H1 (cell line): ENCODE data around the gene CCSER2. TPM values are rescaled to one million over a fixed set of nuclear protein-coding genes. Genes with fewer than 3 reads are reported as not detected.

Experiments
- CTCF ChIA-PET: fragments of 300-600 bp; sonication (Branson Sonifier 250); formaldehyde crosslinking; loops from one replicate; lab custom pipeline; 2021; ENCODE audit not compliant: partially characterized antibody; lab: Charles Lee
- POLR2A ChIA-PET: fragments of 300-600 bp; sonication (Branson Sonifier 250); formaldehyde crosslinking; loops from one replicate; lab custom pipeline; 2021; ENCODE audit warnings: inconsistent platforms; ENCODE audit not compliant: partially characterized antibody; lab: Charles Lee
- DNase-seq, 2 experiments: peaks; one replicate each; pipeline versions ENCODE4 v3.0.0 to v3.0.0-alpha.2; 2010 to 2022; ENCODE audit warnings: low spot score in 2 of 2, low read depth in 1 of 2, mixed read lengths in 1 of 2
- FAIRE-seq: peaks from 2 replicates; lab custom pipeline; 2011; peaks lifted over from hg19 to GRCh38; lab: Jason Lieb, UNC
- H2AFZ ChIP-seq: 2 replicates; pipeline ENCODE4 v1.8.1; 2012; ENCODE audit warnings: low read length, inconsistent platforms
- H2AK5ac ChIP-seq: 2 replicates; pipeline ENCODE4 v1.6.1; 2013; ENCODE audit warnings: low read depth, low read length
- H2BK120ac ChIP-seq: replicated peaks from 2 replicates; pipeline ENCODE3; 2013; ENCODE audit warnings: low read depth, low read length, inconsistent platforms
- H2BK12ac ChIP-seq: 2 replicates; pipeline ENCODE4 v1.6.1; 2013; ENCODE audit warnings: low read depth, low read length
- H2BK15ac ChIP-seq: 2 replicates; pipeline ENCODE4 v1.6.1; 2013; ENCODE audit warnings: low read length
- H2BK20ac ChIP-seq: 2 replicates; pipeline ENCODE4 v1.6.1; 2013; ENCODE audit warnings: low read length
- H2BK5ac ChIP-seq: 2 replicates; pipeline ENCODE4 v1.6.1; 2013; ENCODE audit warnings: low read depth, low read length
- H3K14ac ChIP-seq: 2 replicates; pipeline ENCODE4 v1.6.1; 2013; ENCODE audit warnings: inconsistent platforms; ENCODE audit not compliant: insufficient read length
- H3K18ac ChIP-seq: 2 replicates; pipeline ENCODE4 v1.6.1; 2013; ENCODE audit warnings: low read length; ENCODE audit errors: extremely low read depth
- H3K23ac ChIP-seq: 2 replicates; pipeline ENCODE4 v1.6.1; 2013; ENCODE audit warnings: inconsistent platforms; ENCODE audit not compliant: insufficient read length
- H3K23me2 ChIP-seq: 2 replicates; pipeline ENCODE4 v1.6.1; 2013; ENCODE audit warnings: low read depth, low read length
- H3K27ac ChIP-seq: 2 replicates; pipeline ENCODE4 v1.6.1; 2011; ENCODE audit warnings: low read depth, low read length, inconsistent platforms
- H3K27me3 ChIP-seq, 4 experiments: replicated peaks in 1 of 4; 1 replicate in 1 of 4; 2 replicates in 3 of 4; pipeline versions ENCODE4 v1.6.1 to v1.8.1; 2011 to 2013; ENCODE audit warnings: low read length in 3 of 4, mild to moderate bottlenecking in 3 of 4, inconsistent platforms in 2 of 4, mixed read lengths in 2 of 4, moderate library complexity in 1 of 4; ENCODE audit not compliant: control insufficient read depth in 3 of 4, insufficient read depth in 3 of 4; ENCODE audit errors: extremely low read depth in 1 of 4
- H3K36me3 ChIP-seq, 4 experiments: 2 replicates each; pipeline versions ENCODE4 v1.6.1 to v1.8.1; 2011 to 2013; ENCODE audit warnings: mild to moderate bottlenecking in 4 of 4, low read length in 3 of 4, moderate library complexity in 2 of 4, control low read depth in 1 of 4, inconsistent platforms in 1 of 4; ENCODE audit not compliant: insufficient read depth in 4 of 4, control insufficient read depth in 2 of 4
- H3K4ac ChIP-seq: replicated peaks from 2 replicates; pipeline ENCODE3; 2013; ENCODE audit warnings: low read length, low read depth, mixed read lengths, inconsistent platforms; ENCODE audit not compliant: insufficient read length
- H3K4me1 ChIP-seq, 4 experiments: replicated peaks in 1 of 4; 1 replicate in 1 of 4; 2 replicates in 3 of 4; pipeline versions ENCODE4 v1.6.1 to v1.8.1; 2011 to 2013; ENCODE audit warnings: low read length in 3 of 4, inconsistent platforms in 2 of 4, mixed read lengths in 1 of 4; ENCODE audit not compliant: insufficient read depth in 4 of 4, control insufficient read depth in 3 of 4
- H3K4me2 ChIP-seq, 2 experiments: 2 replicates each; pipeline versions ENCODE4 v1.6.1 to v1.8.1; 2011 to 2013; ENCODE audit warnings: low read depth in 2 of 2, low read length in 2 of 2, control low read depth in 1 of 2, inconsistent platforms in 1 of 2, mild to moderate bottlenecking in 1 of 2; ENCODE audit not compliant: insufficient read depth in 1 of 2
- H3K4me3 ChIP-seq, 4 experiments: fragments of 200-600, 300-600 bp in 1 of 4; sonication (generic), shearing (Covaris generic), sonication (Bioruptor Twin) in 1 of 4; 2 replicates each; pipeline versions ENCODE4 v1.5.1 to v1.8.1; 2011 to 2016; ENCODE audit warnings: low read length in 4 of 4, low read depth in 3 of 4, control low read depth in 2 of 4, inconsistent platforms in 2 of 4, mild to moderate bottlenecking in 2 of 4, mixed read lengths in 1 of 4, moderate library complexity in 1 of 4; ENCODE audit not compliant: insufficient read depth in 2 of 4; ENCODE audit errors: extremely low read depth in 1 of 4
- H3K56ac ChIP-seq: replicated peaks from 2 replicates; pipeline ENCODE3; 2013; ENCODE audit warnings: low read depth, mild to moderate bottlenecking, mixed read lengths, low read length, inconsistent platforms; ENCODE audit not compliant: insufficient read length
- H3K79me1 ChIP-seq: 2 replicates; pipeline ENCODE4 v1.6.1; 2013; ENCODE audit warnings: low read depth, low read length, control low read depth
- H3K79me2 ChIP-seq, 2 experiments: 2 replicates each; pipeline versions ENCODE4 v1.6.1 to v1.8.1; 2012 to 2013; ENCODE audit warnings: low read length in 2 of 2, mild to moderate bottlenecking in 2 of 2, inconsistent platforms in 1 of 2; ENCODE audit not compliant: insufficient read depth in 2 of 2, control insufficient read depth in 1 of 2
- H3K9ac ChIP-seq, 4 experiments: replicated peaks in 1 of 4; 1 replicate in 1 of 4; 2 replicates in 3 of 4; pipeline versions ENCODE4 v1.6.1 to v1.8.1; 2011 to 2013; ENCODE audit warnings: low read depth in 3 of 4, low read length in 3 of 4, control low read depth in 2 of 4, mild to moderate bottlenecking in 2 of 4, moderate library complexity in 2 of 4, inconsistent platforms in 1 of 4; ENCODE audit errors: extremely low read depth in 1 of 4
- H3K9me3 ChIP-seq, 2 experiments: 2 replicates each; pipeline versions ENCODE4 v1.6.1 to v1.8.1; 2012 to 2013; ENCODE audit warnings: mild to moderate bottlenecking in 2 of 2, moderate library complexity in 2 of 2, control low read depth in 1 of 2, inconsistent platforms in 1 of 2, low read depth in 1 of 2, low read length in 1 of 2, mixed read lengths in 1 of 2; ENCODE audit not compliant: insufficient read depth in 2 of 2
- H4K20me1 ChIP-seq, 2 experiments: replicated peaks in 1 of 2; 2 replicates each; pipeline versions ENCODE3 to v1.8.1; 2011 to 2013; ENCODE audit warnings: inconsistent platforms in 2 of 2, low read length in 2 of 2, mild to moderate bottlenecking in 1 of 2; ENCODE audit not compliant: insufficient read depth in 2 of 2, control insufficient read depth in 1 of 2
- H4K5ac ChIP-seq: 2 replicates; pipeline ENCODE4 v1.6.1; 2013; ENCODE audit warnings: low read length, low read depth, mixed read lengths, inconsistent platforms; ENCODE audit not compliant: insufficient read length
- H4K8ac ChIP-seq: 2 replicates; pipeline ENCODE4 v1.8.0; 2013; ENCODE audit warnings: mild to moderate bottlenecking, moderate library complexity, low read length, inconsistent platforms; ENCODE audit not compliant: insufficient read depth; ENCODE audit errors: extremely low read depth
- H4K91ac ChIP-seq: replicated peaks from 2 replicates; pipeline ENCODE3; 2013; ENCODE audit warnings: low read length, mixed read lengths, inconsistent platforms; ENCODE audit not compliant: insufficient read length
- ATF2 ChIP-seq: IDR thresholded peaks from 2 replicates; pipeline ENCODE4 v1.6.1; 2012; ENCODE audit warnings: low read length, inconsistent platforms
- GABPA ChIP-seq: IDR thresholded peaks from 2 replicates; pipeline ENCODE4 v1.6.1; 2011; ENCODE audit warnings: mild to moderate bottlenecking, low read length, moderate library complexity, borderline replicate concordance; ENCODE audit not compliant: insufficient read depth
- KDM1A ChIP-seq: fragments of 200-600, 300-600 bp; sonication (generic); IDR thresholded peaks from 2 replicates; pipeline ENCODE4 v1.7.1; 2016; ENCODE audit warnings: mild to moderate bottlenecking, low read length, borderline replicate concordance
- POLR2A ChIP-seq, 2 experiments: IDR thresholded peaks; 1 replicate in 1 of 2; 2 replicates in 1 of 2; pipeline ENCODE4 v1.6.1; 2011; ENCODE audit warnings: low read depth in 2 of 2, low read length in 2 of 2, mild to moderate bottlenecking in 2 of 2; ENCODE audit errors: control extremely low read depth in 1 of 2
- RXRA ChIP-seq: IDR thresholded peaks from 2 replicates; pipeline ENCODE4 v1.6.1; 2011; ENCODE audit warnings: low read depth, mild to moderate bottlenecking, low read length, moderate library complexity; ENCODE audit not compliant: insufficient read depth
- SAP30 ChIP-seq: fragments of 300-600 bp; sonication (generic); IDR thresholded peaks from 2 replicates; pipeline ENCODE4 v1.7.1; 2012; ENCODE audit warnings: low read length, moderate library complexity, mild to moderate bottlenecking, inconsistent platforms; ENCODE audit not compliant: insufficient read depth, insufficient replicate concordance
- SUZ12 ChIP-seq: fragments of 200-600 bp; sonication (generic); IDR thresholded peaks from 2 replicates; pipeline ENCODE4 v1.6.1; 2012; ENCODE audit warnings: mild to moderate bottlenecking, inconsistent platforms, low read length, moderate library complexity, mixed read lengths
- TCF12 ChIP-seq: IDR thresholded peaks from 2 replicates; pipeline ENCODE4 v1.6.1; 2011; ENCODE audit warnings: low read depth, mild to moderate bottlenecking, low read length
- polyA plus RNA-seq, 7 experiments: library from polyadenylated mRNA; depleted of rRNA in 3 of 7; stranded (reverse) in 5 of 7; unstranded in 2 of 7; fragments of >200 nt in 5 of 7; fragments of 200-250 nt in 2 of 7; gene quantifications; 1 replicate in 5 of 7; 2 replicates in 1 of 7; 4 replicates in 1 of 7; pipeline versions ENCODE4 v1.2.1 to v1.2.3, GENCODE V29; 2011 to 2013; ENCODE audit warnings: missing spikeins in 2 of 7, mixed read lengths in 2 of 7
- total RNA-seq: library from RNA; stranded (reverse); fragmentation: NEBNext Ultra II Directional; extraction: Animal tissue kit (Norgen Biotek cat#: 25700); gene quantifications from 2 replicates; pipeline ENCODE4 v1.2.1, GENCODE V29; 2021

The CCSER2 gene
- total and polyA plus RNA-seq, 2 of the 8 experiments (the other 6 are each of a cell fraction or from before 2014, with no cell fraction given): 6.9 to 30.5 TPM

DNA sequence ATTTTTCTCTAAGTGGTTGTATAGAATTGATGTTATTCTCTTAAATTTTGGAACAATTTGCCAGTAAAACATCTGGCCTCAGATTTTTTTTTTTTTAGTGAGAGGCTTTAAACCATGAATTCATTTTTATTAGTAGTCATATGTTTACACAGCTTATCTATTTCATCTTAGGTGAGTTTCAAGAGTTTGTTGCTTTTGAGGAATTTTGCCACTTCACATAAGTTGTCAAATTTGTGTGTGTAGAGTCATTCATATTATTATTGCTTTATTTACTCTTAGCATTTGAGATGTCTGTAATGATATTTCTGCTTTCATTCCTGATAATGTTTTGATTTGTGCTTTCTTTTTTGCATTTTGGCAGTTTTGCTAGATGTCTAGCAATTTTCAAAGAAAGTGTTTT lies 132.1 kb downstream of the CCSER2 start:
- H2BK12ac ChIP-seq: no peak overlapping the region
- H4K20me1 ChIP-seq: no peaks in the 10 kb centered on the region
- no peak overlapping the region for H2BK20ac ChIP-seq
- H3K27ac ChIP-seq: no peak overlapping the region
- peaks cover 0 to 3% (median 0%) of the 10 kb centered on the region in 4 experiments; a peak in 2 of 7 replicates for H3K4me1 ChIP-seq
- H3K56ac ChIP-seq: no peak overlapping the region
- TF ChIP-seq ATF2 (no peak), RXRA (no peak), TCF12 (no peak), KDM1A (no peak), SAP30 (no peak), POLR2A (IDR thresholded peaks at IDR 0.05; ENCODE audit: control extremely low read depth in 1 of 2, low read depth in 2 of 2, low read length in 2 of 2) (no peak), GABPA (no peak), SUZ12 (no peak)
- no peak overlapping the region for H3K23ac ChIP-seq
- H3K79me1 ChIP-seq: no peaks in the 10 kb centered on the region
- H3K27me3 ChIP-seq: no peaks in the 10 kb centered on the region
- no peak overlapping the region for H4K5ac ChIP-seq
- H3K14ac ChIP-seq: no peak overlapping the region
- DNase-seq: no peak
- H2BK5ac ChIP-seq: no peak overlapping the region
- no peak overlapping the region for H3K9ac ChIP-seq
- no peak overlapping the region for H3K4ac ChIP-seq
- H3K36me3 ChIP-seq: no peaks in the 10 kb centered on the region; a peak in 1 of 8 replicates
- CTCF ChIA-PET: no interaction called here
- H3K18ac ChIP-seq: no peak overlapping the region
- H4K91ac ChIP-seq: no peak overlapping the region
- H2AFZ ChIP-seq: no peak overlapping the region
- no peak overlapping the region for H3K4me2 ChIP-seq
- no peak overlapping the region for H3K4me3 ChIP-seq
- H3K79me2 ChIP-seq: no peaks in the 10 kb centered on the region
- peaks cover 0 to 8% of the 10 kb centered on the region in 2 experiments; a peak in 1 of 4 replicates for H3K9me3 ChIP-seq
- no peaks in the 10 kb centered on the region for H3K23me2 ChIP-seq
- no peak overlapping the region for H2AK5ac ChIP-seq
- POLR2A ChIA-PET: no interaction called here
- peak; percentile 28 for FAIRE-seq
- H2BK15ac ChIP-seq: no peak overlapping the region
- H2BK120ac ChIP-seq: no peak overlapping the region
- no peak overlapping the region for H4K8ac ChIP-seq
